A549 (cell line): ENCODE results near the gene PHLDA1. TPM values are rescaled to one million over a fixed set of nuclear protein-coding genes. Genes with fewer than 3 reads are reported as not detected.

Source experiments
- CEBPB ChIP-seq, 2 experiments: fragments of >200 bp in 1 of 2; sonication (Bioruptor Twin) in 1 of 2; formaldehyde crosslinking in 1 of 2; IDR thresholded peaks; 2 replicates each; pipeline ENCODE4 v1.6.1; 2012 to 2016
- CHD2 ChIP-seq: fragments of 150-350 bp; IDR thresholded peaks from 2 replicates; pipeline ENCODE4 v1.6.1; 2014; ENCODE audit warnings: low read length; ENCODE audit not compliant: partially characterized antibody
- EHF ChIP-seq: fragments of 250-450 bp; sonication (Bioruptor Pico); IDR thresholded peaks from 2 replicates; pipeline ENCODE4 v1.5.0; 2020; ENCODE audit warnings: mild to moderate bottlenecking
- EHMT2 ChIP-seq: fragments of 200-600 bp; sonication (generic); IDR thresholded peaks from 2 replicates; pipeline ENCODE4 v1.6.1; 2016; ENCODE audit warnings: antibody characterized with exemption, low read depth, mild to moderate bottlenecking, moderate library complexity
- ESRRA ChIP-seq: fragments of 150-350 bp; IDR thresholded peaks from 2 replicates; pipeline ENCODE4 v1.6.1; 2014; ENCODE audit warnings: mild to moderate bottlenecking, low read length, borderline replicate concordance
- FOXS1 ChIP-seq: fragments of 250-450 bp; sonication (Bioruptor Pico); IDR thresholded peaks from 2 replicates; pipeline ENCODE4 v1.5.0; 2020; ENCODE audit warnings: mild to moderate bottlenecking, moderate library complexity
- GATA3 ChIP-seq: IDR thresholded peaks from 2 replicates; pipeline ENCODE4 v1.6.1; 2012; ENCODE audit warnings: borderline replicate concordance
- HEYL ChIP-seq: fragments of 250-450 bp; sonication (Bioruptor Pico); IDR thresholded peaks from 2 replicates; pipeline ENCODE4 v1.8.0; 2021; ENCODE audit warnings: mild to moderate bottlenecking, moderate library complexity
- HOXB13 ChIP-seq: fragments of 250-450 bp; sonication (Bioruptor Pico); IDR thresholded peaks from 2 replicates; pipeline ENCODE4 v1.5.0; 2020; ENCODE audit warnings: low read depth, mild to moderate bottlenecking, moderate library complexity
- HOXB5 ChIP-seq: fragments of 250-450 bp; sonication (Bioruptor Pico); IDR thresholded peaks from 2 replicates; pipeline ENCODE4 v1.5.0; 2020; ENCODE audit warnings: mild to moderate bottlenecking, moderate library complexity
- JUN ChIP-seq, 2 experiments: fragments of >200 bp; sonication (Bioruptor Twin); formaldehyde crosslinking; IDR thresholded peaks; 2 replicates in 1 of 2; 3 replicates in 1 of 2; pipeline ENCODE4 v1.6.1; 2016 to 2017
- KDM1A ChIP-seq: fragments of 200-600 bp; sonication (generic); IDR thresholded peaks from 2 replicates; pipeline ENCODE4 v1.6.1; 2016; ENCODE audit warnings: low read depth, mild to moderate bottlenecking
- MYC ChIP-seq: IDR thresholded peaks from 2 replicates; pipeline ENCODE4 v1.6.1; 2012; ENCODE audit warnings: mild to moderate bottlenecking, inconsistent platforms, low read length, improper control_type of control experiment, borderline replicate concordance
- NFE2L2 ChIP-seq: fragments of 150-350 bp; conservative IDR thresholded peaks from 2 replicates; pipeline ENCODE4 v1.6.1; 2014; ENCODE audit warnings: low read length
- NPAS2 ChIP-seq: fragments of 250-450 bp; sonication (Bioruptor Pico); IDR thresholded peaks from 2 replicates; pipeline ENCODE4 v1.8.0; 2022; ENCODE audit warnings: mild to moderate bottlenecking, moderate library complexity, borderline replicate concordance
- NR3C1 ChIP-seq: fragments of >200 bp; sonication (Bioruptor Twin); formaldehyde crosslinking; IDR thresholded peaks from 3 replicates; pipeline ENCODE4 v1.6.1; 2017
- POLR2A ChIP-seq: IDR thresholded peaks from 2 replicates; pipeline ENCODE4 v1.6.1; 2012; ENCODE audit warnings: mild to moderate bottlenecking, low read length
- POLR2AphosphoS2 ChIP-seq: conservative IDR thresholded peaks from 2 replicates; pipeline ENCODE4 v1.6.1; 2012; ENCODE audit warnings: low read length, improper control_type of control experiment, inconsistent platforms
- RAD21 ChIP-seq, 2 experiments: fragments of >200 bp in 1 of 2; sonication (Bioruptor Twin) in 1 of 2; formaldehyde crosslinking in 1 of 2; IDR thresholded peaks in 1 of 2; conservative IDR thresholded peaks in 1 of 2; 2 replicates in 1 of 2; 3 replicates in 1 of 2; pipeline ENCODE4 v1.6.1; 2012 to 2018; ENCODE audit warnings: inconsistent platforms in 1 of 2
- RARB ChIP-seq: fragments of 250-450 bp; sonication (Bioruptor Pico); IDR thresholded peaks from 2 replicates; pipeline ENCODE4 v1.8.0; 2021; ENCODE audit warnings: mild to moderate bottlenecking, moderate library complexity
- RFX5 ChIP-seq: fragments of 450-650 bp; IDR thresholded peaks from 2 replicates; pipeline ENCODE4 v1.7.1; 2014; ENCODE audit warnings: antibody characterized with exemption, mild to moderate bottlenecking, moderate library complexity
- RNF2 ChIP-seq: fragments of 200-600 bp; sonication (generic); IDR thresholded peaks from 2 replicates; pipeline ENCODE4 v1.6.1; 2016; ENCODE audit warnings: low read depth, mild to moderate bottlenecking, antibody characterized with exemption, moderate library complexity, borderline replicate concordance
- SMC3 ChIP-seq: fragments of >200 bp; sonication (Bioruptor Twin); formaldehyde crosslinking; IDR thresholded peaks from 3 replicates; pipeline ENCODE4 v1.6.1; 2018; ENCODE audit warnings: inconsistent platforms
- SREBF2 ChIP-seq: fragments of 450-650 bp; IDR thresholded peaks from 2 replicates; pipeline ENCODE4 v1.6.1; 2014; ENCODE audit warnings: mild to moderate bottlenecking, moderate library complexity
- ZC3H11A ChIP-seq: fragments of 450-650 bp; IDR thresholded peaks from 2 replicates; pipeline ENCODE4 v1.6.1; 2014; ENCODE audit warnings: antibody characterized with exemption, mild to moderate bottlenecking
- ZFP36 ChIP-seq: fragments of 450-650 bp; IDR thresholded peaks from 2 replicates; pipeline ENCODE4 v1.6.1; 2014; ENCODE audit warnings: borderline replicate concordance; ENCODE audit not compliant: partially characterized antibody
- ZNF302 ChIP-seq: fragments of 250-450 bp; sonication (Bioruptor Pico); IDR thresholded peaks from 2 replicates; pipeline ENCODE4 v1.9.0; 2021; ENCODE audit warnings: inconsistent platforms, mild to moderate bottlenecking, moderate library complexity
- ZSCAN20 ChIP-seq: fragments of 250-450 bp; sonication (Bioruptor Pico); IDR thresholded peaks from 2 replicates; pipeline ENCODE4 v1.8.0; 2022; ENCODE audit warnings: mild to moderate bottlenecking, moderate library complexity
- polyA plus RNA-seq, 4 experiments: library from polyadenylated mRNA; depleted of rRNA in 3 of 4; stranded (reverse); fragments of >200 nt; fragmentation: RNase III in 1 of 4; extraction: RNeasy Plus Mini Kit Qiagen cat#74134 plus additional on column Dnase treatment in 1 of 4; gene quantifications; 2 replicates in 3 of 4; 3 replicates in 1 of 4; pipeline ENCODE4 v1.2.3, GENCODE V29; 2011 to 2017
- TF ChIP-seq, protein P1 (sequence below): fragments of 150-350 bp; IDR thresholded peaks from 2 replicates; pipeline ENCODE4 v1.6.1; 2014; ENCODE audit warnings: low read depth, mild to moderate bottlenecking, low read length
- TF ChIP-seq, protein P2 (sequence below): fragments of >200 bp; sonication (Bioruptor Twin); formaldehyde crosslinking; IDR thresholded peaks from 3 replicates; pipeline ENCODE4 v1.5.1; 2016
- TF ChIP-seq, protein P3 (sequence below): fragments of 200-600 bp; sonication (generic); IDR thresholded peaks from 2 replicates; pipeline ENCODE4 v1.6.1; 2016; ENCODE audit warnings: antibody characterized with exemption, mild to moderate bottlenecking, moderate library complexity
- TF ChIP-seq, protein P4 (sequence below): fragments of >200 bp; sonication (Bioruptor Twin); formaldehyde crosslinking; IDR thresholded peaks from 2 replicates; pipeline ENCODE4 v1.6.1; 2016
- TF ChIP-seq, protein P5 (sequence below): IDR thresholded peaks from 2 replicates; pipeline ENCODE4 v1.6.1; 2012; ENCODE audit warnings: low read depth, borderline replicate concordance
- TF ChIP-seq, protein P6 (sequence below): fragments of >200 bp; sonication (Bioruptor Twin); formaldehyde crosslinking; IDR thresholded peaks from 3 replicates; pipeline ENCODE4 v1.6.1; 2016
- TF ChIP-seq, protein P7 (sequence below): IDR thresholded peaks from 2 replicates; pipeline ENCODE4 v1.6.1; 2012

Gene PHLDA1
- polyA plus RNA-seq, 2 of the 4 experiments (the other 2 are of a cell fraction): 43.1 to 71.6 TPM

DNA sequence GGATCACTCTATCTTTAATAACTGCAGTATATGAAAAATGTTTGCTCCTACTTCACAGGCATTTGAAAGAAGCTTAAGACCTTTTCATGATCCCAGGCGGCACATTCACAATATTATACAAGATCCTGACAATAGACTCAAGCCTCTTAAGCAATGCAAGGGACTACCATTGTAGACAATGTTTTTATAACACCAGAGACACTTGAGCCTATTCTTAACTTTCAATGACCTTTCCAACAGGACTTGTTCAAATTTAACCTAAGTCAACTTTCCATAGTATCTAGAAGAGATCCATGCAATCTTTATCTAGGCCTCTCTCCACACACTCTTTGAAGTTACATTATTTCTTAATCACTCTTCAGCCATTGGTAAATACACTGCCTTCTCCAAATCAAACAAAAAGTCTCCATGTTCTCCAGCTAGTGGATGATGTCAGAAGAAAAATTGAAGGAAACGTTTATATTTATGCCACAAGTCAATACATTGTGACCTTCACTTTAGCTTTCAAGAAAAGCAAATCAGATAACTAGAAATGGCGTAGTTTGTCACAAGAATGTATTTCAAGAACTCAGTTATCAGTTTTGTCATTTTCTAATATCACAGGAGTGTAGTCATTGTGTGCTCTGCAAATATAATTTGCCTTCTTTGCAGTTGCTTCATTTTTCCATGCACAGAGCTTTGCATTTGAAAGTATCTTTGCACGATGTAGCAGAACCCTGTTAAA is 41.2 kb downstream of the PHLDA1 start (continued):
- TF ChIP-seq ZSCAN20 (CRISPR knock-in tag) (peak; percentile 69; the same call in 1 of the 2 replicates), MYC (no peak), ZNF302 (CRISPR knock-in tag) (no peak), RARB (peak; percentile 87), NR3C1 (no peak), GATA3 (peak; percentile 98), EHMT2 (no peak), ZC3H11A (no peak), RAD21 (conservative IDR thresholded peaks at IDR 0.05 in 1 of 2, IDR thresholded peaks at IDR 0.05 in 1 of 2) (peak; percentile 18 to 74), RFX5 (no peak), NFE2L2 (no peak), NPAS2 (CRISPR knock-in tag) (no peak), POLR2A (no peak), POLR2AphosphoS2 (no peak), HOXB13 (CRISPR knock-in tag) (0 out of 2 replicates have a peak, but pooled peaks have one; percentile 76), SREBF2 (no peak), KDM1A (no peak), ESRRA (no peak), CHD2 (no peak), SMC3 (peak; percentile 70; the same call in 2 of the 3 replicates), FOXS1 (CRISPR knock-in tag) (no peak), CEBPB (IDR thresholded peaks at IDR 0.05) (peak; percentile 89 to 95), EHF (peak; percentile 73; the same call in 1 of the 2 replicates), ZFP36 (peak; percentile 47), JUN (IDR thresholded peaks at IDR 0.05) (peak; percentile 97 to 98), HEYL (CRISPR knock-in tag) (no peak), RNF2 (no peak), HOXB5 (CRISPR knock-in tag) (peak; percentile 36; the same call in 1 of the 2 replicates)
- TF ChIP-seq, protein P1, sequence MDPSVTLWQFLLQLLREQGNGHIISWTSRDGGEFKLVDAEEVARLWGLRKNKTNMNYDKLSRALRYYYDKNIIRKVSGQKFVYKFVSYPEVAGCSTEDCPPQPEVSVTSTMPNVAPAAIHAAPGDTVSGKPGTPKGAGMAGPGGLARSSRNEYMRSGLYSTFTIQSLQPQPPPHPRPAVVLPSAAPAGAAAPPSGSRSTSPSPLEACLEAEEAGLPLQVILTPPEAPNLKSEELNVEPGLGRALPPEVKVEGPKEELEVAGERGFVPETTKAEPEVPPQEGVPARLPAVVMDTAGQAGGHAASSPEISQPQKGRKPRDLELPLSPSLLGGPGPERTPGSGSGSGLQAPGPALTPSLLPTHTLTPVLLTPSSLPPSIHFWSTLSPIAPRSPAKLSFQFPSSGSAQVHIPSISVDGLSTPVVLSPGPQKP: no peak
- TF ChIP-seq, protein P2, sequence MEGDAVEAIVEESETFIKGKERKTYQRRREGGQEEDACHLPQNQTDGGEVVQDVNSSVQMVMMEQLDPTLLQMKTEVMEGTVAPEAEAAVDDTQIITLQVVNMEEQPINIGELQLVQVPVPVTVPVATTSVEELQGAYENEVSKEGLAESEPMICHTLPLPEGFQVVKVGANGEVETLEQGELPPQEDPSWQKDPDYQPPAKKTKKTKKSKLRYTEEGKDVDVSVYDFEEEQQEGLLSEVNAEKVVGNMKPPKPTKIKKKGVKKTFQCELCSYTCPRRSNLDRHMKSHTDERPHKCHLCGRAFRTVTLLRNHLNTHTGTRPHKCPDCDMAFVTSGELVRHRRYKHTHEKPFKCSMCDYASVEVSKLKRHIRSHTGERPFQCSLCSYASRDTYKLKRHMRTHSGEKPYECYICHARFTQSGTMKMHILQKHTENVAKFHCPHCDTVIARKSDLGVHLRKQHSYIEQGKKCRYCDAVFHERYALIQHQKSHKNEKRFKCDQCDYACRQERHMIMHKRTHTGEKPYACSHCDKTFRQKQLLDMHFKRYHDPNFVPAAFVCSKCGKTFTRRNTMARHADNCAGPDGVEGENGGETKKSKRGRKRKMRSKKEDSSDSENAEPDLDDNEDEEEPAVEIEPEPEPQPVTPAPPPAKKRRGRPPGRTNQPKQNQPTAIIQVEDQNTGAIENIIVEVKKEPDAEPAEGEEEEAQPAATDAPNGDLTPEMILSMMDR: no peak
- TF ChIP-seq, protein P3, sequence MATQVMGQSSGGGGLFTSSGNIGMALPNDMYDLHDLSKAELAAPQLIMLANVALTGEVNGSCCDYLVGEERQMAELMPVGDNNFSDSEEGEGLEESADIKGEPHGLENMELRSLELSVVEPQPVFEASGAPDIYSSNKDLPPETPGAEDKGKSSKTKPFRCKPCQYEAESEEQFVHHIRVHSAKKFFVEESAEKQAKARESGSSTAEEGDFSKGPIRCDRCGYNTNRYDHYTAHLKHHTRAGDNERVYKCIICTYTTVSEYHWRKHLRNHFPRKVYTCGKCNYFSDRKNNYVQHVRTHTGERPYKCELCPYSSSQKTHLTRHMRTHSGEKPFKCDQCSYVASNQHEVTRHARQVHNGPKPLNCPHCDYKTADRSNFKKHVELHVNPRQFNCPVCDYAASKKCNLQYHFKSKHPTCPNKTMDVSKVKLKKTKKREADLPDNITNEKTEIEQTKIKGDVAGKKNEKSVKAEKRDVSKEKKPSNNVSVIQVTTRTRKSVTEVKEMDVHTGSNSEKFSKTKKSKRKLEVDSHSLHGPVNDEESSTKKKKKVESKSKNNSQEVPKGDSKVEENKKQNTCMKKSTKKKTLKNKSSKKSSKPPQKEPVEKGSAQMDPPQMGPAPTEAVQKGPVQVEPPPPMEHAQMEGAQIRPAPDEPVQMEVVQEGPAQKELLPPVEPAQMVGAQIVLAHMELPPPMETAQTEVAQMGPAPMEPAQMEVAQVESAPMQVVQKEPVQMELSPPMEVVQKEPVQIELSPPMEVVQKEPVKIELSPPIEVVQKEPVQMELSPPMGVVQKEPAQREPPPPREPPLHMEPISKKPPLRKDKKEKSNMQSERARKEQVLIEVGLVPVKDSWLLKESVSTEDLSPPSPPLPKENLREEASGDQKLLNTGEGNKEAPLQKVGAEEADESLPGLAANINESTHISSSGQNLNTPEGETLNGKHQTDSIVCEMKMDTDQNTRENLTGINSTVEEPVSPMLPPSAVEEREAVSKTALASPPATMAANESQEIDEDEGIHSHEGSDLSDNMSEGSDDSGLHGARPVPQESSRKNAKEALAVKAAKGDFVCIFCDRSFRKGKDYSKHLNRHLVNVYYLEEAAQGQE: no peak
- TF ChIP-seq, protein P4, sequence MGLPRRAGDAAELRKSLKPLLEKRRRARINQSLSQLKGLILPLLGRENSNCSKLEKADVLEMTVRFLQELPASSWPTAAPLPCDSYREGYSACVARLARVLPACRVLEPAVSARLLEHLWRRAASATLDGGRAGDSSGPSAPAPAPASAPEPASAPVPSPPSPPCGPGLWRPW: peak; percentile 83; the same call in 1 of the 2 replicates
- TF ChIP-seq, protein P5, sequence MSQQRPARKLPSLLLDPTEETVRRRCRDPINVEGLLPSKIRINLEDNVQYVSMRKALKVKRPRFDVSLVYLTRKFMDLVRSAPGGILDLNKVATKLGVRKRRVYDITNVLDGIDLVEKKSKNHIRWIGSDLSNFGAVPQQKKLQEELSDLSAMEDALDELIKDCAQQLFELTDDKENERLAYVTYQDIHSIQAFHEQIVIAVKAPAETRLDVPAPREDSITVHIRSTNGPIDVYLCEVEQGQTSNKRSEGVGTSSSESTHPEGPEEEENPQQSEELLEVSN: no peak
- TF ChIP-seq, protein P6, sequence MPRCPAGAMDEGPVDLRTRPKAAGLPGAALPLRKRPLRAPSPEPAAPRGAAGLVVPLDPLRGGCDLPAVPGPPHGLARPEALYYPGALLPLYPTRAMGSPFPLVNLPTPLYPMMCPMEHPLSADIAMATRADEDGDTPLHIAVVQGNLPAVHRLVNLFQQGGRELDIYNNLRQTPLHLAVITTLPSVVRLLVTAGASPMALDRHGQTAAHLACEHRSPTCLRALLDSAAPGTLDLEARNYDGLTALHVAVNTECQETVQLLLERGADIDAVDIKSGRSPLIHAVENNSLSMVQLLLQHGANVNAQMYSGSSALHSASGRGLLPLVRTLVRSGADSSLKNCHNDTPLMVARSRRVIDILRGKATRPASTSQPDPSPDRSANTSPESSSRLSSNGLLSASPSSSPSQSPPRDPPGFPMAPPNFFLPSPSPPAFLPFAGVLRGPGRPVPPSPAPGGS: peak; percentile 99
- TF ChIP-seq, protein P7, sequence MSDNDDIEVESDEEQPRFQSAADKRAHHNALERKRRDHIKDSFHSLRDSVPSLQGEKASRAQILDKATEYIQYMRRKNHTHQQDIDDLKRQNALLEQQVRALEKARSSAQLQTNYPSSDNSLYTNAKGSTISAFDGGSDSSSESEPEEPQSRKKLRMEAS: peak; percentile 56; the same call in 1 of the 2 replicates
